Ovary (tissue), 3 donors: Measurements from ENCODE around the gene PRDX6.

Experiments used
- CTCF ChIP-seq, 3 donors: fragments of 450-650 bp in 2 of 3; fragments of 200-600 bp in 1 of 3; IDR thresholded peaks; one replicate each; pipeline versions ENCODE4 v1.5.1 to v1.8.0; 2016 to 2022; ENCODE audit warnings: antibody characterized with exemption in 3 of 3, mild to moderate bottlenecking in 1 of 3
- POLR2A ChIP-seq: fragments of 450-650 bp; IDR thresholded peaks from one replicate; pipeline ENCODE4 v1.6.1; 2017; ENCODE audit warnings: antibody characterized with exemption, mild to moderate bottlenecking, moderate library complexity
- donor health status: DM: no; HTN: no; CAD: no.

GRCh38 chr1:173477286-173478093, at the start of gene PRDX6:
- TF ChIP-seq CTCF (IDR thresholded peaks at IDR 0.05) = peak in 1 of 3 donors; percentile 13
- TF ChIP-seq POLR2A = peak; percentile 77
